ENCODE measurements around the gene B4GALNT4.
A peak's percentile ranks its signal among the peaks of the same experiment; 100 is the strongest.

The B4GALNT4 gene

DNA sequence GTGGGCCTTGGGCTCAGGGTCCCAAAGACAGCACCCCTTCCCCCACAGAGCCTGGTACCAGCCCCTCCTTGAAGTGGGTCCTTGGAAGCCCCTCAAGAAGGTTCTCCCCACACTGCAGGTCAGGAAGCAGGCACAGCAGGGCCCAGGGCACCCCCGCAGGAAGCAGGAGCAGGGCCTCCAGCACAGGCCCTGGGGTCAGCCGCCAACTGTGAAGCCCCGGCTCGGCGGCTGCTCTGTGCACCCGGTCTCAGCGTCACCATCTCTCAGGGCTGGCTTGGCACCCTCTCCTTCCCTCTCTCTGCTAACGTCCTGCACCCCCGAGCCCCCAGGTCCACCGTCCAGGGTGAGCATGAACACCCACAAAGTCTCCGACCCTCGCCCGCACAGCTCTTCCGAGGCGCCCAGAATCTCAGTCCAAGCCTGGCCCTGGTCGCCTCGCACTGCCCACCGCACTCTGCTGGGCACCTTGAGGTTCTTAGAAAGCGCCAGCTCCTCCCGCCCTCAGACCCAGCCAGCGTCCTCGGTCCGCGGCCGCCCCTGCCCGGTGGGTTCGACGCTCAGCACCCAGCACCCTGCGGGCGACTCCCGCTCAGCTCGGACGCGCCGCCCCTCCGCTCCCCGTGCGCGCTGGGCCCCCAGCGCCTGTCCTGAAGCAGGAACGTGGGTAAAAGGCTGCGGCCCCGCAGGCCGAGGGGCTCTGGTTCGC is 46.9 kb downstream of the B4GALNT4 start:
- no peak for DNase-seq (ENCODE audit: low read depth)
- peak overlapping the region; percentile 22 for H3K4me3 ChIP-seq (ENCODE audit: low read length)
- TF ChIP-seq, protein P1, sequence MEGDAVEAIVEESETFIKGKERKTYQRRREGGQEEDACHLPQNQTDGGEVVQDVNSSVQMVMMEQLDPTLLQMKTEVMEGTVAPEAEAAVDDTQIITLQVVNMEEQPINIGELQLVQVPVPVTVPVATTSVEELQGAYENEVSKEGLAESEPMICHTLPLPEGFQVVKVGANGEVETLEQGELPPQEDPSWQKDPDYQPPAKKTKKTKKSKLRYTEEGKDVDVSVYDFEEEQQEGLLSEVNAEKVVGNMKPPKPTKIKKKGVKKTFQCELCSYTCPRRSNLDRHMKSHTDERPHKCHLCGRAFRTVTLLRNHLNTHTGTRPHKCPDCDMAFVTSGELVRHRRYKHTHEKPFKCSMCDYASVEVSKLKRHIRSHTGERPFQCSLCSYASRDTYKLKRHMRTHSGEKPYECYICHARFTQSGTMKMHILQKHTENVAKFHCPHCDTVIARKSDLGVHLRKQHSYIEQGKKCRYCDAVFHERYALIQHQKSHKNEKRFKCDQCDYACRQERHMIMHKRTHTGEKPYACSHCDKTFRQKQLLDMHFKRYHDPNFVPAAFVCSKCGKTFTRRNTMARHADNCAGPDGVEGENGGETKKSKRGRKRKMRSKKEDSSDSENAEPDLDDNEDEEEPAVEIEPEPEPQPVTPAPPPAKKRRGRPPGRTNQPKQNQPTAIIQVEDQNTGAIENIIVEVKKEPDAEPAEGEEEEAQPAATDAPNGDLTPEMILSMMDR (conservative IDR thresholded peaks at IDR 0.05; ENCODE audit: low read depth, low read length) = no peak

DNA sequence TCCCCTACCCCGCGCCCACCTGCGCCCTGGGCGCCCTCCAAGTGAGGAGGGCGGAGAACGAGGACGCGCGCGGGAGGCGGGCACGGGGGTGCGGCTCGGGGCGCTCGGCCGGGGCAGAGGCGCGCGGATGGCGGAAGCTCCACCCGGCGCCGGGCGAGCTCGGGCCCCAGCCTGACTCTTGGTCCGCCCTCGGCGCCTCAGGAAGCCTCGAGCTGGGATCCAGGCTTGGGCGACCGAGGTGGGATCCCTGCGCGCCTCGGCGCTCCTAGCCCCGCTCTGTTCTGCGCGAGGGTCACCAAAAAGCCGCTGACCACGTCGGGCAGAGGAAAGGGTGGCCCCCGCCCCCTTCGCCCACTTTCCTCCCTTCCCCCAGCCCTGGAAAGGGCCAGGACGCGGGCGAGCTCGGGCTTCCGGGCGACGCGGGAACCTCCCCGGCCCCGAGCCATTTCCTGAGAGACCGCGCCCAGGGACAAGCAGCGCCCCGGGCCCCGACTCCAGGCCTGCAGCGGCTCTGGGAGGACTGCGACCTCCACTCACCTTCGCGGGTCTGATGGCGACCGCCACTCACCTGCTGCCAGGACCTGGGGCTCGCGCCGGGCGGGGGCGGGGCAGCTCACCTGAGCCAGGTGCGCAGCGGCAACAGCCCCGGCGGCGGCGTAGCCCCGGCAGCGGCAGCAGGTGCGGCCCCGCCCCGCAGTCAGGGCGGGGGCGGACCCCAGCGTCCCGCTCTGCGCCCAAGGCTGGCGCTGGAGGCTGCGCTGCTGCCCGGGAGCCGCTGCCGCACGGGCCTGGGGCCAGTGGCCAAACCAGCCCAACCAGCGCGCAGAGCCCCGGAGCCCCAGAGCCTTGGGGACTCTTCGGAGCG is 47.7 kb downstream of the B4GALNT4 start:
- DNase-seq (ENCODE audit: low read depth) = no peak
- TF ChIP-seq, protein P1 (conservative IDR thresholded peaks at IDR 0.05; ENCODE audit: low read depth, low read length) = no peak
- H3K4me3 ChIP-seq (ENCODE audit: low read length) = peak overlapping the region; percentile 38

DNA sequence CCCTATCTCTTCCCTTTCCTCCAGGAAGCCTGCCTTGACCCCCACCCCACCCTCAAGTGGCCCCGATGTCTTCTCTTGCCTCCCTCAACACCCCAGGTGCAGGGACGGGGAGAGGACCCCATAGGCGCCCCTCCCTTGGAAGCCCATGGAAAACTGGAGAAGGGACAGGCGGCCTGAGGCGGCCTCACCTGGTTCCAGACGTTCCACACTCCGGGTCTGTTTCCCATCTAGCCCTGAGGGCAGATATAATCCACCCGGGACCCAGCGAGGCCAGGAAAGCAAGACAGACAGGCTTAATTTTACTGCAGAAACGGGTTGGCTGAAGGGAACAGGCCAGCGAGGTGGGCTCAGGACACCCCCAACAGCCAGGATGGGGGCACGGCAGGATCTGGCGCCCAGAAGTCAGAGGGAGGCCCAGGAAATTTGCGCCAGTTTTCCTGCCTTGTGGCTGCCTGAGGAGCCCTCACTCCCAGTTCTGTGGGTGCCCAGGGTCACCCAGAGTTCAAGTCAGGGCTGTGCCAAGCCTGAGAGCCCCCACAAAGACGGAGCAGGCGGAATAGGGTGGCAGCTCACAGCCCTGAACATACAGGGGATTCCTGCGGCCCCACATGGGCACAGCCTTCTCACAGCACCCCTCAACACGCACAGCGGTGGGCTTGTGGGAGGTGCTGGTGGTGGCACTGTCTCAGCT is 48.5 kb downstream of the B4GALNT4 start:
- no peak overlapping the region for H3K4me3 ChIP-seq (ENCODE audit: low read length)
- TF ChIP-seq, protein P1 (conservative IDR thresholded peaks at IDR 0.05; ENCODE audit: low read depth, low read length) = no peak
- no peak for DNase-seq (ENCODE audit: low read depth)

DNA sequence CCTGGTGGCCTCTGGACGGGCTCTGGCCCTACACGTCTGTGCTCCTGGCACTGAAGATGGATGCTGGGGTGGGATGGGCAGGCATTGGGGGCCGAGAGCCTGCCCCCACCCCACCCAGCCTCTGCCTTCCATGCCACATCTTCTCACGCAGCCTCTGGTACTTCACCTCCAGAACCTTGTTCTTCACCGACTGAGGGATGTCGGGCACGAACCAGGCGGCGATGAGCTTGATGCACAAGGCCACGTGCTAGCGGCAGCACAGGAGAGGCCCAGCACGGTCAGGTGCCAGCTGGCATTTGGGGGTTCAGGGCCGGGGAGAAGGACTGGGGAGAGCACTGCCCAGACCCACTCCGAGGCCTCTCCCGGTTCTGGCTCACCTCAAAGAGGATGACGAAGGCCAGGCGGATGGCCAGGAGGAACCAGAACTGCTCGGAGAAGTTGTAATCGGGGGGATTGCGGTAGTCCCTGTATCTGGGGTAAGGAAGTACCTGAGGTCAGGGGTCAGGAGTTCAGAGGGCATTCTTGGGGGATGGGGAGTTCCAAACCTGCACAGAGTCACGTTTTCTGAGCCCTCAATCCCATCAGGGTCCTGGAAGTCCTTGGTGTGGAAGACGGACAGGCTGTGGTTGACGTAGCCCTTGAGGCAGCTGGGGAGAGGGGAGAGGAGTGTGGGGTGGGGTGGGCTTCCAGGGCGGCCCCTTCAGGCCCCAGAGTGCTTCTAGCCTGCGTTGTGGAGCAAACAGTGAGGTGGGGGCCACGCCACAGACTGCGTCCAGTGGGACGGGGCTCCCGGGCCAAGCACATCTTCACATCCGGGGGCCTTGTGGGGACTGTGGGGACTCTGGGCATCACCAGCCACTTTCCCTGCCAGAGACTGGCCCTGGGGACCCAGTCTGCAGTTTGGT is 49.3 kb downstream of the B4GALNT4 start:
- H3K4me3 ChIP-seq (ENCODE audit: low read length) = no peak overlapping the region
- TF ChIP-seq, protein P1 (conservative IDR thresholded peaks at IDR 0.05; ENCODE audit: low read depth, low read length) = no peak
- DNase-seq (ENCODE audit: low read depth) = no peak

DNA sequence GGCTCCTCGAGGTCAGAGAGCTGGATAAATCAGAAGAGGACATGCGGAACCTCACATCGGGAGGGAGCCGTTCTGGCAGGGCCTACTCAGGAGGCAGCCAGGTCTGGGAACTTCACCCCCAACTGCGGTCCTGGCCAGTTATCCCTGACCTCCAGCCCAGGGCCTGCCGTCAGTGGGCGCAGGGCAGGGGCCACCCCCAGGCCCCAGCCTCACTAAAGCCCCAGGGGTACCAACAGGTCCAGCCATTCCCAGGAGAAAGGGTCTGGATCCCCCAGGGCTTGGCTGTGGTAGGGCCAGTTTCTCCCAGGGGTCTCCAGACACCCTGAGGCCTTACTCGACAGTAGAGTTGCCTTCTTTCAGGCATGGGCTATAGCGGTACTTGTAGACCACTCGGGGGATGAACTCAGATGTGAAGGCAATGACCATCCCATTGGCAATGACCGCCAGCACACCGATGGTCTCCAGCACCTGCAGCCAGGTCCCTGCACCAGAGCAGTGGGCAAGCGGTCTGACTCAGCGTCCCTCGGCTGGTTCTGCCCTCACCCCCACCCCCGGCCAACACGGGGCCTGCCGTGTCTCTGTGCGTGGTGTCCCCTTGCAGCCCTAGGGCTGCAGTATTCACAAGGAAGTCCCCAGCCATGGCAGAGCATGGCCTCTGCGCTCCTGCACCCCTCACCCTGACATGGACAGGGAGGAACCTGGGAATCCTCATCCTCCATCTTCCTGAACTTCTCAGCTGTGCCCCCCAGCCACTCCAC is 50.1 kb downstream of the B4GALNT4 start:
- TF ChIP-seq, protein P1 (conservative IDR thresholded peaks at IDR 0.05; ENCODE audit: low read depth, low read length) = no peak
- DNase-seq (ENCODE audit: low read depth) = no peak
- H3K4me3 ChIP-seq (ENCODE audit: low read length) = no peak overlapping the region

Data from retinal pigment epithelial cell (primary cell).